WTC11 (cell line): ENCODE measurements around the gene SMC3.
"Not testable (repeated sequence)": the region's sequence is repeated elsewhere in the genome, so short reads cannot be mapped to it uniquely, and the experiment has no call there.

Experiments
- TF ChIP-seq, protein P1 (sequence below): sonication (generic); formaldehyde crosslinking; IDR thresholded peaks from 2 replicates; pipeline ENCODE4 v1.8.1; 2022; ENCODE audit warnings: missing genetic modification reagents, borderline replicate concordance
- TF ChIP-seq, protein P2 (sequence below): fragments of 200-600 bp; IDR thresholded peaks from 2 replicates; pipeline ENCODE4 v1.8.0; 2022; ENCODE audit warnings: antibody characterized with exemption

DNA sequence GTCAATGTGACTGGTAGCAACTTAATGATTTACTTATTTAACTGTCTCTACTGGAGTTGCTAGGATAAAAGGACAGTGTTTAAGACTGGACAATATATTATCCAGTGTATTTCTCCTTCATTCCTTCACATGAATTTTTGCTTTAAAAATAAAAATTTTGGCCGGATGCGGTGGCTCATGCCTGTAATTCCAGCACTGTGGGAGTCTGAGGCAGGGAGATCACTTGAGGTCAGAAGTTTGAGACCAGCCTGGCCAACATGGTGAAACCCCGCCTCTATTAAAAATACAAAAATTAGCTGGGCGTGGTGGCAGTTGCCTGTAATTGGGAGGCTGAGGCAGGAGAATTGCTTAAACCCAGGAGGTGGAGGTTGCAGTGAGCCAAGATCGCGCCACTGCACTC, 71.6 kb downstream of the SMC3 start:
- TF ChIP-seq, protein P1, sequence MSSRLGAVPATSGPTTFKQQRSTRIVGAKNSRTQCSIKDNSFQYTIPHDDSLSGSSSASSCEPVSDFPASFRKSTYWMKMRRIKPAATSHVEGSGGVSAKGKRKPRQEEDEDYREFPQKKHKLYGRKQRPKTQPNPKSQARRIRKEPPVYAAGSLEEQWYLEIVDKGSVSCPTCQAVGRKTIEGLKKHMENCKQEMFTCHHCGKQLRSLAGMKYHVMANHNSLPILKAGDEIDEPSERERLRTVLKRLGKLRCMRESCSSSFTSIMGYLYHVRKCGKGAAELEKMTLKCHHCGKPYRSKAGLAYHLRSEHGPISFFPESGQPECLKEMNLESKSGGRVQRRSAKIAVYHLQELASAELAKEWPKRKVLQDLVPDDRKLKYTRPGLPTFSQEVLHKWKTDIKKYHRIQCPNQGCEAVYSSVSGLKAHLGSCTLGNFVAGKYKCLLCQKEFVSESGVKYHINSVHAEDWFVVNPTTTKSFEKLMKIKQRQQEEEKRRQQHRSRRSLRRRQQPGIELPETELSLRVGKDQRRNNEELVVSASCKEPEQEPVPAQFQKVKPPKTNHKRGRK (CRISPR knock-in tag) = not testable (repeated sequence)
- TF ChIP-seq, protein P2, sequence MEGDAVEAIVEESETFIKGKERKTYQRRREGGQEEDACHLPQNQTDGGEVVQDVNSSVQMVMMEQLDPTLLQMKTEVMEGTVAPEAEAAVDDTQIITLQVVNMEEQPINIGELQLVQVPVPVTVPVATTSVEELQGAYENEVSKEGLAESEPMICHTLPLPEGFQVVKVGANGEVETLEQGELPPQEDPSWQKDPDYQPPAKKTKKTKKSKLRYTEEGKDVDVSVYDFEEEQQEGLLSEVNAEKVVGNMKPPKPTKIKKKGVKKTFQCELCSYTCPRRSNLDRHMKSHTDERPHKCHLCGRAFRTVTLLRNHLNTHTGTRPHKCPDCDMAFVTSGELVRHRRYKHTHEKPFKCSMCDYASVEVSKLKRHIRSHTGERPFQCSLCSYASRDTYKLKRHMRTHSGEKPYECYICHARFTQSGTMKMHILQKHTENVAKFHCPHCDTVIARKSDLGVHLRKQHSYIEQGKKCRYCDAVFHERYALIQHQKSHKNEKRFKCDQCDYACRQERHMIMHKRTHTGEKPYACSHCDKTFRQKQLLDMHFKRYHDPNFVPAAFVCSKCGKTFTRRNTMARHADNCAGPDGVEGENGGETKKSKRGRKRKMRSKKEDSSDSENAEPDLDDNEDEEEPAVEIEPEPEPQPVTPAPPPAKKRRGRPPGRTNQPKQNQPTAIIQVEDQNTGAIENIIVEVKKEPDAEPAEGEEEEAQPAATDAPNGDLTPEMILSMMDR = not testable (repeated sequence)
